ENCODE results near the gene FLNB.

The FLNB gene

GRCh38 chr3:58084788-58085543, 76.7 kb downstream of the FLNB start:
- DNase-seq: no peak

DNA sequence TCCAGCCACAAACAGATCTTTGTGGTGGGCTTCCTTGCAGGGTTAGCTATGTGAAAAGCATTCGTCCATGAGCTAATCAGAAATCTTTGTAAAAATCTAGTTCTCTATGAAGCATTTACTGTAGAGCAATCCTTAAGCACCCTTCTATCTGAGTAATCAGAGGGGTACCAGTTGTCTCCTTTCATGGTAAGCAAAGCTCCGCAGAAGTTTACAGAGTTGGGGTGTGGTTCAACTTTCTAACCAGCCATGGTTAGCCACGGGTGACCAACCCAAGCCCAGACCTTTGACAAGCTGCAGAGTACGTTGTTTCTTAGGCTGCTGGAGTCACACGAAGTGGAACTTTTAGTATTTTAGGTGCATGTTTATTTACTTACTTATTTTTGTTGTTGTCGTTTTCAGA, 77.4 kb downstream of the FLNB start:
- DNase-seq: no peak

DNA sequence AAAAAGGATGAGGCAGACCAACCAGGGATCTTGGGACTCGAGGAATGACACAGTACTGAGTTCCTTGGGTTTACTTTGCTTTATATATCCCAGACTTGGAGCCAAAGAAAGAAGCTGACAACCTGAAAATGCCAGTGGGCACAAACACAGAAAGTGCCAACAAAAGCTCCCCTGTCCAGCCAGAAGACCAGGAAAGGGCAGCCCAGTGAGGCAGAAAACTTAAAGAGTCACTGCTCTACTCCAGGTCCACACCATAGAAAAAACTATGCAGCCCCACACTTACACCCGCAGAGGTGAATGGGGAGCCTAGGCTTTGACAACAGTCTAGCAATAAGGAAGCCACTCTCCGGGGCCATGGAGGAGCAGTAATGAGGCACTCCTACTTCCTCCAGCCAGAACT, 80.3 kb downstream of the FLNB start:
- no peak for DNase-seq

DNA sequence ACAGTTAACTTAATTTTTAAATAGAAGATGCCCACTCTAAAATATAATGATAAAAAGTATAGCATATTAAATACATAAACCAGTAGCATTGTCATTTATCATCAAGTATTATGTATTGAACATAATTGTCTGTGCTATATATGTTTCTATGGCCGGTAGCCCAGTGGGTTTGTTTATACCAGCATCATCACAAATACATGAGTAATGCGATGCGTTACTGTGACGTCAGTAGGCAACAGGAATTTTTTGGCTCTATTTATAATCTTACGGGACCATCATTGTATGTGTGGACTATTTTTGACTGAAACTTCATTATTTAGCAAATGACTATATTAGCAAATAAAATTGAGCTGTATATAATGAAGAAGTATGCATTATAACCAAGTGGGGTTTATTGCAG, 82.1 kb downstream of the FLNB start:
- DNase-seq: no peak

GRCh38 chr3:58092521-58092920, 84.3 kb downstream of the FLNB start:
- DNase-seq: no peak

DNA sequence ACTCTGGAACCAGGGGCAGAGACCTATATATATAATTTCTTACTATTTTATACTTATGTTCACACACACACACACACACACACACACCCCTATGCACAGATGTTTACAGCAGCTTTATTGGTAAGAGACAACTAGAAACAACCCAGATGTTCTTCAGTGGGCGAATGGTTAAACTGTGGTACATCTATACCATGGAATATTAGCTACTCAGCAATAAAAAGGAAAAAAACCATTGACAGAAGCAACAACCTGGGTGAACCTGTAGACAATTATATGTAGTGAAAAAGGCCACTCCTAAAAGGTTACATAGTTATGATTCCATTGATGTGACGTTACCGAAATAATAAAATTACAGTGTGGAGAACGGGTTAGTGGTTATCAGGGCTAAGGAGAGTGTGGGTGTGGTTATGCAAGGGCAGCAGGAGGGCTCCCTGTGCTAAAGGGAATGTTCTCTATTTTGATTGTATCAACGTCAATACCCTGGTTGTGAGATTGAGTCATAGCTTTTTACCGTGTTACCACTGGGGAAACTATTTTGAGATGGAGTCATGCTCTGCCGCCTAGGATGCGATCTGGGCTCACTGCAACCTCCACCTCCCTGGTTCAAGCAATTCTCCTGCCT, 85.5 kb downstream of the FLNB start:
- no peak for DNase-seq

GRCh38 chr3:58094657-58095056, 86.4 kb downstream of the FLNB start:
- DNase-seq: no peak

DNA sequence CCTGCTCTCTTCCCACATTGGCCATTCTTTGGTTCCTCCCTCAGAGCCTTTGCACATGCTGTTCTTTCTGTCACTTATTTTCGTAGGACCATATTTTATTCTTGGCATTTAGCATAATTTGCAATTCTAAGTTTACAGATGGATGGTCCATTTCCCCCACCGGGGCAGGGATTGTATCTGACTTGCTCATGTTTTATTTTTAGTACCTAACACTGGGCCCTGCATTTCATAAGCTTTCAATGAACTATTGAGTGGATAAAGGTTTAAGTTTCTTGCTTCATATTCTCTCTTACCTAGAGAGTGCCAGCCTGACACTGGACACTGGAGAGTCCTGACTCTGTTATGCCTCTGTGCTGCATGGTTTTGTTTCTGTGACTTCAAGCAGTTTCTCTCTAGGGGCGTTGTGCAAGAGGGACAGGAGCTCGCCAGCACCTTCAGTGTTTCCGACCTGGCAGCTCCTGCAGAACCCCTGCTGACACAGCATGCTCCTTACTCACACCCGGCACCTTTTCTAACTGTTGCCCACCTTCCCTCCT, 87.4 kb downstream of the FLNB start:
- DNase-seq: no peak

GRCh38 chr3:58098531-58098930, 90.3 kb downstream of the FLNB start:
- no peak for DNase-seq

DNA sequence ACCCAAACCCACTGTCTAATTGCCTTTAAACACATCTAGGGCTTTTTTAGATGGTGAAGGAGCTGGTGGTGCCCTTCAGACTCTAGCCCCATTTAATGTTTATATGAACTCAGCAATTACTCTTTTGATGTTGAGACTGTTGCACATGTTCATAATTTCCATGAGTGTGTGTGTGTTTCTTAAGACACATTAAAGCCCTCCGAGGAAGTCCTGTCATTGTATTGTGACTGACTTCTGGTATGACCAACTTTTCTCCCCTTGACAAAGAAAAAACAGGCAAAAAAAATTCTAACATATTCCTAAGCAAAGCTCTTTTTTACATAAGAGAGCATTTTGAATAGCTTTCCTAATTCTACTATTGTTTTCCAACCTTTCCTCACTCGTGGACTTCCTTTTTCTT, 91.6 kb downstream of the FLNB start:
- no peak for DNase-seq

DNA sequence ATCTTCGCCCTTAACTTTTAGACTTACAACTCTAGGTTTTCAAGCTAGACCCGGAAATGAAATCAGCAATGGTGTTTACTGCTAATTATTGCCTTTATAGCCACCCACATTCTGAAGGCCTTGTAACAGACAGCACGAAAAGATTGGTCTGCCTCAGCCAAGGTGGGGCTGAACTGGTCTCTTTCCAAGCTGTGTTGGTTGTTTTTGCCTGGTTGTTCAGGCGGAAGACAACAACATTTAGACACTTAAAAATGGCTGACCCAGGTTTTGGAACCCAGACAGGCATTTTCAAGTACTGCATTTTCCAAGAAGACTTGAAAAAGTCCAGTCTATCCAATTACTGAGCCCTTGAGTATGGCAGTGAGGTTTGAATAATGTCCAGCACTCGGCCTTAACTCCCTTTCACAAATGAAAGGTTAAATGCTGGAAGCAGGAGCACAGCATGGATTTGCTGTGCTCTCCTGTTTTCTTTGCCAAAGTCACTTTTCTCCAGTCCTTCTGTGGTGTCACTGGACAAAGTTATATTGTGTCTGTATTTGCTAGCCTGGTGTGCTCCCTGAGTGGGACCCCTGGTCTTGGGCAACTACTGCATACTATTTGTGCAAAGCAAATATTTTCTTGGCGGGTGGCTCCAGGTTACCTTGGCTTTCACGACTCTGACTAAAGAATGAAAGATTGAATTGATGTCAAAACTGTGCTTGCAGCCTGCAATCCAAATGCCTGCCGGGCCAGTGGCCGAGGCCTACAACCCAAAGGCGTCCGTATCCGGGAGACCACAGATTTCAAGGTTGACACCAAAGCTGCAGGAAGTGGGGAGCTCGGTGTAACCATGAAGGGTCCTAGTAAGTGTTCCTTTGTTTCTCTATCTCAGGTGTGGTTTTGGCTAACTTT, 93.5 kb downstream of the FLNB start:
- DNase-seq: no peak

DNA sequence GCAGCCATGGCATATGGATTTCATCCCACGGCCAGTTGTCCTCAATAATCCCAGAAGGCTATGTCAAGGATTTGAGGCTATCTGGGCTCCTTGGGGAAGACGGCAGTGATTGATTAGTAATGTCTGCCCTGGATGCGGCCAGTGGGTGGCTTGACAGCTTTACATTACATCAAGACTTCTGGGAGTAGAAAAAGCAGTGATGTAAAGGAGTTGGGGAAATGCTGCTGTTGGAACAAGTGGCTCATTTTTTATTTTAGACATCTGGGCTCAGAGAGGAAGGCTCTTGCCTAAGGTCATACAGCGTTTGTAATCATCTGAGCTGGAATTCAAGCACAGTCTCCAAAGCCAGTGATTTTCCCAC, 94.1 kb downstream of the FLNB start:
- DNase-seq: no peak

GRCh38 chr3:58102976-58103451, 94.8 kb downstream of the FLNB start:
- DNase-seq: no peak

GRCh38 chr3:58104151-58104550, 95.9 kb downstream of the FLNB start:
- DNase-seq: no peak

DNA sequence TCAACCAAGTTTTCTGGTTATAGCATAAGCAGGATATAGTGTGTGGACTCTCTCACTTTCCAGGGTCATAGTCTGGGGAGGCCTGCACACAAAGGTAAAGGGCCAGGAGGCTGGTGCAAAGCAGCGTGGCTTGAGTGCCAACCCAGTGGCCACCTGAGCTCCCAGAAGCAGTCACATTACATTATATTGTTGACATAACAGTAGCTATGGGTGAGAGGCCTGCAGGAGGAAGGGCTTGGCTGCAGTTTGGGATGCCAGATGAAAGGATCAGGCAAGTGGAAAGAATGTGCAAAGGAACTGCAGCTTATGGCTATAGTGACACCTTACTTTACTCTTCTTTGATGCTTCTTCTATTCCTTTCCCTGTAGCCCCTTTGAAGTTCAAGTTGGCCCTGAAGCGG, 96.5 kb downstream of the FLNB start:
- DNase-seq: no peak

GRCh38 chr3:58105196-58105595, 97.0 kb downstream of the FLNB start:
- no peak for DNase-seq

DNA sequence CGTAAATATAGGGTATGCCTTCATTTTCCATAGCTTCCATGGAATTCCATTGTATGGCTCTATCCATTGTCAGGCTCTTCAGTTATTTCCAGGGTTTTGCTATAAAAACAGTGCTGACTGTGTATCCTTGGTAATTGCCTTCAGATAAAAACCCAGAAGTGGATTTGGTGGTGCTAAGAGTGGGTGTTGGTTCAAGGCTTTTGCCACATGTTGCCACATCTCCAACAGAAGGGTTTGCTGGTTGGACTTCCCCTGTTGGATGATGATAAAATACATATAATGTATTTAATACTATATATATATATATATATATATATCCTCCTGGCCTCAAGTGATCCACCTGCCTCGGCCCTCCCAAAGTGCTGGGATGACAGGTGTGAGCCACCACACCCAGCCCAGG, 97.8 kb downstream of the FLNB start:
- DNase-seq: no peak

- DNase-seq: no peak
Observed at GRCh38 chr3:58106640-58107039, 98.4 kb downstream of the FLNB start.

DNA sequence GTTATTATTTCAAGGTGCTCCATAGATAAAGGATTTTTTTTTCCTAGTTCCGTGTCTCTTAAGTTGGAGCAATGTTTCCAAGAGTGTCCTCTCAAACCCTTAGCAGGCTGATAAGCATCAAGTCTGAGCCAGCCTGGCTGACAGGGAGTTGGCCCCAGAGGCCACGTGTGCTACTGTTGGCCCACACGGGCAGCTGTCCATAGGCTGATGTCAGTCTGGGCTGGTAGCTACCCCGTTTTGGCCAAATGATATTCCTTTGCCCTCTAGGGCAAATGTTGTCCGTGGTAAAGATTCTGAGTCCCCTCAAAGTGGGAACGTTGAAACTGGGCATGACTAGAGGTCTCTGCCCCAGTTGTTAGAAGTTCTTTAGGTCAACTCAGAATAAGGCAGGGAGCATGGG, 99.4 kb downstream of the FLNB start:
- DNase-seq: no peak

DNA sequence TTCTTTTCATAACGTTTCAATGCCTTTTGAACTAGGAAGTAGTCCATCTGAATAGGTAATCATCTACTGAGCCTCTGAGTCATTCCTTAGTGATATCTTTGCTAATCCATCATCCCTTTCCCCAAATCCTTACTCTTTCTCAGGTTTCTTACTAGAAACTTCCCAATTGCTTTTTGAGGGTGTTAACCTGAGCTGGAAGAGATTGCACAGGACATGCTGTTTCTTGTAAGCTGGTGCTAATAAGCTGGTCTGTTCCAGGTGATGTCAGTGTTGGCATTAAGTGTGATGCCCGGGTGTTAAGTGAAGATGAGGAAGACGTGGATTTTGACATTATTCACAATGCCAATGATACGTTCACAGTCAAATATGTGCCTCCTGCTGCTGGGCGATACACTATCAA, 101.5 kb downstream of the FLNB start:
- no peak for DNase-seq

- no peak for DNase-seq
Observed at GRCh38 chr3:58111513-58112184, 103.4 kb downstream of the FLNB start.

- DNase-seq: no peak
Observed at GRCh38 chr3:58112185-58112535, 103.9 kb downstream of the FLNB start.

GRCh38 chr3:58115175-58115574, 107.0 kb downstream of the FLNB start:
- DNase-seq: no peak
